Measurements from ENCODE around the gene PHF5A.
A peak's percentile ranks its signal among the peaks of the same experiment; 100 is the strongest.

Gene PHF5A, protein sequence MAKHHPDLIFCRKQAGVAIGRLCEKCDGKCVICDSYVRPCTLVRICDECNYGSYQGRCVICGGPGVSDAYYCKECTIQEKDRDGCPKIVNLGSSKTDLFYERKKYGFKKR

DNA sequence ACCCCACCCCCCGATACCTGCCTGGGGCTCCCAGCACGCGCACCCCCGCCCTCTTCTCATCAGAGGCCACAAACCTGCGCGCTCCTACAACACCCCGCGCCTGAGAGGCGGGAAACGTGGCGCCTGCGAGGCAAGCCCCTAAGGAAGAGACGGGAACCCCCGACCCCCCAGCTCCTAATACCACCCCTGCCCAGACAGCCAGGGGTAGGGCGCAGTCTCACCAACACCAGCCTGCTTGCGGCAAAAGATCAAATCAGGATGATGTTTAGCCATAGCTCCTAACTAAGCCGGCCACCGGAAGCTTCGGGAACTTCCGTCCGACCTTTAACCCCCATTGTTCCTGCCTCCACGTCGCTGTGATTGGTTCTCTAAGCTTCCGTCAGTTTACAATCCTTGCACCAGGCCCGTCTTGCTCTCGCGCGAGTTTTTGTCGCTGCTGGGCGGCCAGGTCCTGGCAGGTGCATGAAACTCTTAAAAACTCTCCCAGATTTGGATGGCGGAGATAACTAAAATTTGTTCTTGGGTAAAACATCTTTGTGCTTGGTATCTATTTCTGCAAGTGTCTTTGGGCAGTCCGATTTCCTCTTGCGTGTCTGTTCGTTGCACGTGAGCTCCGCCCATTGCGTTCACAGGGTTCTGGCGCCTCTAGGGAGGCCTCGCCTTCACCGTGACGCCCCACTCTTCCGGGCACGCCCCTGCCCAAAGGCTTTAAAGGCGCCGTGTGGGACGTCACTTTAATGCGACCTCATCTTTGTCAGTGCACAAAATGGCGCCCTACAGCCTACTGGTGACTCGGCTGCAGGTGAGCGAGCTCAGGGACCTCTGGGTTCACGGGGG, at the start of gene PHF5A, which contains the start of gene ACO2:
PHF5A (minus strand) TSS at position 312 of the 837 bp plus-strand sequence; CDS start at position 273, 39 bp downstream.
ACO2 (plus strand) TSS at position 737 of the 837 bp plus-strand sequence; CDS start at position 767, 30 bp downstream.
- peak; percentile 28 for FAIRE-seq

DNA sequence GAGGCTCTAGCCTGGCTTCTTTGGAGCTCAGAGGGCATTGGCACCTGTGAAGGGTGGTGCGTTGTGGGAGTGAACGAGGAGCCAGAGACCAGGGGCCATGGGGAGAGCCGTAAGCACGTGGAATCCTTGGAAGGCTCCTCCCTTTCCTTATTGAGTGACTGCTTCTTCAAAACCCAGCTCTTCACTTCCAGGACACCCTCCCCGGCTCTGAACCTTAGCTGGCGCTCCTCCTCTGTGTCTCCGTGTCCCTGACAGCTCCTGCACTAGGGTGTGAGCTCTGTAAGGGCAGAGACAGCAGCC, 49.5 kb upstream of the PHF5A start:
- no peak for FAIRE-seq

DNA sequence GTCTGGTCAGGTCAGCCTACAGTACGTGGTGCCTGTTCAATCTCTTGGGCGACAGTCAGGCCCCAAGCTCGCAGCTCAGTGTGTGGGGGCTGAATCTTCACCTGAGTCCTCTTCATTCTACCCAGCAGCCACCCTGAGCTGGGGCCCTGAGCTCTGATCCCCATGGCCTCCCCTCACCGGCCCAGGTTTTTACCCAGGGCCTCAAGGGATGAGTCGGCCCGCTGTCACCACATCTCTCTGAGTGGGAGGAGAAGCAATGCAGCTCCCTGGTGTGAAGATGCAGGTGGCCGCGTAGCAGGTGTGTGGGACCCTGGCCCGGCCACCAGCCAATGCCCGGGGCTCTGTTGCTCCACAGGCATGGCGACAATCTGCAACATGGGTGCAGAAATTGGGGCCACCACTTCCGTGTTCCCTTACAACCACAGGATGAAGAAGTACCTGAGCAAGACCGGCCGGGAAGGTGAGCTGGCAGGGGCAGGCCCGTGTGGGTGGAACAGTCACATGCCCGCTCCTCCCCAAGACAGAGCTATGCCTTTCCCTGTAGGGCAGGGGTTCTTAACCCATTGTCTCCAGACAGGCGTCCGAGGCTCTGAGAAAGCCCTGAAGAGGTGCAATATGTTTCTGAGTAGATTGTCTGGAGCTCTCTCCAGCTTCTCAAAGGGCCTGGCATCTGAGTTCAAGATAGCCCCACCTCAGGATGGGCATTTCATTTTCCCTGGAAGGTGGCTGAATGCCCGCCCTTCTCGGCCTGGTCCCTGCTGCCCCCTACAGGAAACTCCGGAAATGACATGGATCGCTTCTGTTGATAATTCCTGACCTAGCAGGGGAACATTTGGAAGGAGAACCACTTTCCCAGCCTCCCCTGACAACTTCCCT, 48.9 kb upstream of the PHF5A start:
- FAIRE-seq: no peak

DNA sequence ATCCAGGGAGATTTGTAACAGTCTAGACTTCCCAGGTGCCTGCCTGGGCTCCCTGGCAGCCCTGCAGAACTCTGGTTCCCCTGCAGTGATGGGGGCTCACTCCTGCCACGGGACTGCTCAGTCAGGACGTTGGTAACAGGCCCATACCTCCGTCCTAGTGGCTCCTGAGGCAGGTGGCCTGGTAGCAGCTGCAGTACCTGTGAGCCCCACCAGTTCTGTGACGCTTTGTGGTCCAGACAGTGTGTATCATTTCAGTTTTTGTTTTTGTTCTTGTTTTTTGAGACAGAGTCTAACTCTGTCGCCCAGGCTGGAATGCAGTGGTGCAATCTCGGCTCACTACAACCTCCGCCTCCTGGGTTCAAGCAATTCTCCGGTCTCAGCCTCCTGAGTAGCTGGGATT, 48.0 kb upstream of the PHF5A start:
- FAIRE-seq: no peak

DNA sequence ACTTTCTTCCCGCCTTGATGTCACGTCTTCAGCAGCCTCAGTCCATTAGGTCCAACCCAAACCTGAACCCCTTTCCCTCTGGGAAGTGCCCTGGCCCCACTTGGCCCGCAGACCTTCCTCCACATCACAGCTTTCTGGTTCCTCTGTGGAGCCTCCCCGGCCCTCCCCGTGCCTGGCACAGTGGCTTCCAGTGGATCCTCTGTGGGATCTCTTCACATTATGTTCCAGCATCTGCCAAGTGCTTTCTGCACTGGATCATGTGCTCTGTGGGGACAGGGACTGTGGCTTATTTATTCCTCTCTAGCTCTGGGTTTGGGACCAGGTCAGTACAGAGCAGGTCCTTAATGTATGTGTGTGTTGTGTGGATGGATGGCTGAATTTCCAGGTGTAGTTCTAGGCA, 44.9 kb upstream of the PHF5A start:
- FAIRE-seq: no peak

DNA sequence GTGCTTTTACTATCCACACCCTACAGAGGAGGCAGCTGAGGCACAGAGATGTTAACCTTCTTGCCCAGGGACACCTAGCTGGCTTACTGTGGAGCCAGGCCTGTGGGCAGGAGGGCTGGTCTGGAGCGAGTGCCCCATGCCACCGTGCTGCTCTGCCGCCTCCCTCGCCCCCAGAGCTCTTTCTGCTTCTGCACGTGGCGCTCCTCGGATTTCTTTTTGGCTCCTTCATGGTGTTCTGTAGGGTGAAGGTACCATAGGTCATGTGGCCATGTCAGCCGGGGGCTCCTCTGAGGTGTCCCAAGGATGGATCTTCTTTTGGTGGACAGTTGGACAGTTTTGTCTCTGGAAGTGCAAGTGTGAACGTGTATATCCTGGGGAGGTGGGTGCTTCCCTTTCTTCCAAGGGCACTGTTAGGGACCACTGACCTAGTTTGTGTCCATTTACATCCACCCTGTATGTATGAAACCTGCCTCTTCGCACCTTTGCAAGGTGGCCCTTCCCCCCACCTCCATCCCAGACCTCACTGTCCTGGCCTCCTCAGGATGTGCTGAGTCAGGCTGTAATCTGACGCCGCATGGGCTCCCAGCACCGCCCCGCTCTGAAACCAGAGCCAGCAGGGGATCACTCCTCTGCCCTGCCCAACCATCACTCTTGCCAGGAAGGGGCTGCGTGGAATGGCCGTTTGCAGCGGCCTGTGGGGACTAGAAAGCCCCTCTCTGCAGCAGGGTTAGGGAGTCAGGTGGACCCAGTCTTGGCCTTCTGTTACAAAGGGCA, 44.1 kb upstream of the PHF5A start:
- no peak for FAIRE-seq

DNA sequence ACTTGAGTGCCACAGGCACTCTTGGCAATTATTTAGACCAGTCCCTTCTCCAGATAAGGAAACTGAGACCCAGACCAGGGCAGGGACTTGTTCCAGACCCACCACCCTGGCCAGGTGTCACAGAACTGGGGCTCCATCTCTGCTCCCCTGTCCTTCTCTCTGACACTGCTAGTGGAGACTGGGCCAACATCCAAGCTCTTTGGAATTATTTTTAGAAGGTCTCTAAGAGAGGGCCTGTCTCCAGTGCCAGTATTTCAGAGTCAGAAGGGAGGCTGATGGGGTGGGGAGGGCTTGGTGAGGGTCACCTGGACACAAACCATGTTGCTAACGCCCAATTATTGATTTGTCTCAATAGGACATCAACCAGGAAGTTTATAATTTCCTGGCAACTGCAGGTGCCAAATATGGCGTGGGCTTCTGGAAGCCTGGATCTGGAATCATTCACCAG, 43.1 kb upstream of the PHF5A start:
- FAIRE-seq: no peak

DNA sequence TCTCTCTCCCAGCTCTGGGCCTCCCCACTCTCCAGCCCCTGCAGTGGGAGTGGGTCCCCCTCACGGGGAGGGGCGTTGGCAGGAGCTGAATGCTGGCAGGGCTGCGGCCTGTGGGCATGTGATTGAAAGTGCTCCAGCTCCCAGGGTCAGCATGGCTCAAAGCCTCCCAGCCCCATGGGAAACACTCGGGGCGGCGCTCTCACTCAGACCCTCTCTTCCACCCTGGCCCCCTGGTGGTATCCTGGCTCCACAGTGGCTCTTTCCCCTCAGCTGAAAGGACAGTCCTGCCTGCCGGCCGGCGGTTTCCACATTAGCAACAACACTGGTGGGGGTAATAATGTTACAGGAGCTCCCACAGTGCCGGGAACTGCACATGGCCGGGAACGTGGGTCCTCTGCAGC, 40.3 kb upstream of the PHF5A start:
- no peak for FAIRE-seq

DNA sequence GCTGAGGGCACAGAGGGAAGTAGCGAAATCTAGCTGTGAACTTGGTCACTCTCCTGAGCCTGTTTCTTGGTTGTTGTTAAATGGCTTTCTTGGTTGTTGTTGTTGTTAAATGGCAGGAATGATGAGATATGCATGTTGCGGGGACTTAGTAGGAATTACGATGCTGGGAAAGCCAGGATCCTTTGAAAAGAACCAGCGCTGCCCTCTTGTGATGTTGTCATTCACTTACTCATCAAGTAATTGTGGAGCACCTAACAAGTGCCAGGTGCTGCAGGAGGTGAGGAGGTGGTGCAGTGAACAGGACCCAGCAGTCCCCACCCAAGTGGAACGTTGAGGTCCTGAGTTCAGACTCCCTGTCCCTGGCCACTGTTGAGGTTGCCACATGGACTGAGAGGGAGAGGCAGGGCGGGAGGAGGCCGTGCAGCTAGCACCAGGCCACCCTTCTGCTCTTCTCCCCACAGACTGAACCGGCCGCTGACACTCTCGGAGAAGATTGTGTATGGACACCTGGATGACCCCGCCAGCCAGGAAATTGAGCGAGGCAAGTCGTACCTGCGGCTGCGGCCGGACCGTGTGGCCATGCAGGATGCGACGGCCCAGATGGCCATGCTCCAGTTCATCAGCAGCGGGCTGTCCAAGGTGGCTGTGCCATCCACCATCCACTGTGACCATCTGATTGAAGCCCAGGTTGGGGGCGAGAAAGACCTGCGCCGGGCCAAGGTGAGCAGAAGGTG, 39.0 kb upstream of the PHF5A start:
- no peak for FAIRE-seq

DNA sequence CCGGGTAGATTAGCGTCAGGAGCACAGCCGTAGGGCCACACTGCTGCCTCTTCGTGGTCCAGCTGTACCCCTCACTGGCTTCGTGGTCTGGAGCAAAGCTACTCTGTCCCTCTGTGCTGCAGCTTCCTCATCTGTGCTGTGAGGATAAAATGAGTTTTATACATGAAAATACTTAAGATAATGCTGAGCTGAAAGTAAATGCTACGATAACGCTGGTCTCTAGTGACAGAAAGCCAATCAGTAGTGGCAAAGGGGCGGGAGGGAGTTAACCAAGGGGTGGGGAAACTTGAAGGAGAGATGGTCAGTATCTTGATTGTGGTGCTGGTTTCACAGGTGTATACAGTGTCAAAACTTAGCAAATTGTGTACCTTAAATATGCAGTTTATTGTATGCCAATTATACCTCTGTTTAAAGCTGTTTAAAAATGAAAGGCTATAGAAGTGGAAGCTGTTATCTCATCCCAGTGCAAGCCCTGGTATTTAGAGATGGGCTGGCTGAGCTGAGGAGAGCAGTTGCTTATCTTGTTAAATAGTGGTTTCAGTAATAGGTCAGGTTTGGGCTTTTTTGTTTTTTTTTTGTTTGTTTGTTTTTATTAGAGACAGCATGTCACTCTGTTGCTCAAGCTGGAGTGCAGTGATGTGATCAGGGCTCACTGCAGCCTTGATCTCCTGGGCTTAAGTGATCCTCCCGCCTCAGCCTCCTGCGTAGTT, 37.2 kb upstream of the PHF5A start:
- FAIRE-seq: no peak

DNA sequence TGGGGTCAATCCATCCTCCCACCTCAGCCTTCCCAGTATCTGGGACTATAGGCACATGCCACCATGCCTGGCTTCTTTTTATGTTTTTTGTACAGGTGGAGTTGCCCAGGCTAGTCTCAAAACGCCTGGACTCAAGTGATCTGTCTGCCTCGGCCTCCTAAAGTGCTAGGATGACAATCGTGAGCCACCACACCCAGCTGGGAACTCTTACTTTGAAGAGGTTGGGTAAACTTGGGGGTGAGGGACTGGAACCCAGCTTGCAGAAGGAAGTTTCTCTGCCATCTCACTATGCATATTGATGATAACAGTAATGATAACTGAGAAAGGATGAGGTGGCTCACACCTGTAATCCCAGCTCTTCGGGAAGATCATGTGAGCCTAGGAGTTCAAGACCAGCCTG, 36.3 kb upstream of the PHF5A start:
- no peak for FAIRE-seq

DNA sequence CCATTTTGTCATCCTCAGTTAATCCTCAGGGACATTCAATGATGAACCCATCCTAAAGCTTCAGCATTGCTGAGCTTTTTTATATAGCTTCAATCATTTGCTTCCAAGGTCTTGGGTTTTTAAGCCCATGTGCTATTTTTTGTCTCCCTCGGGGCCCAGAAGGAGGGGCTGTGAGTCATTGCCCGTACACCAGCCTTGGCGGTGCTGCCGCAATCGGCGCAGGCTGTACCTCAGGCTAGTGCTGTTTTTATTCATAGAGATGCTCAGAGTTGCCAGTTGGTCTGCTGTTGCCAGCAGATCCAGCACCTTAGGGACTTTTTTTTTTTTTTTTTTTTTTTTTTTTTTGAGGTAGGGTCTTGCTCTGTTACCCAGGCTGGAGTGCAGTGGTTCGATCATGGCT, 35.9 kb upstream of the PHF5A start:
- no peak for FAIRE-seq

DNA sequence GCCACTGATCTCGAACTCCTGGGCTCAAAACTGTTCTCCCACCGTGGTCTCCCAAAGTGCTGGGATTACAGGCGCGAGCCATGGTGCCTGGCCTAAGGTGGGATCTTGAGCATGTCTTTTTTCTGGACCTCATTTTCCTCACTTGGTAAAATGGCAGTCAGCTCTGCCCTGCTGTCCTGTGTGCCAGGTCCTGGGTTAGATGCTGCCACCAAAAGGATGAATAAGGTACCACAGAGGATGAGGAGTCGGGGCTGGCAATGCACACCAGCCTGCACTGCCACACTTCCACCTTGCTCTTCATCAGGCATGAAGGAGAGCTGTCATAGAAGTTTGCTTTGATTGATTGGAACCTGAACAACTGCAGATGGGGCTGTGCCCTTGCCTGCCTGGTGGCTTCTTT, 32.7 kb upstream of the PHF5A start:
- no peak for FAIRE-seq

DNA sequence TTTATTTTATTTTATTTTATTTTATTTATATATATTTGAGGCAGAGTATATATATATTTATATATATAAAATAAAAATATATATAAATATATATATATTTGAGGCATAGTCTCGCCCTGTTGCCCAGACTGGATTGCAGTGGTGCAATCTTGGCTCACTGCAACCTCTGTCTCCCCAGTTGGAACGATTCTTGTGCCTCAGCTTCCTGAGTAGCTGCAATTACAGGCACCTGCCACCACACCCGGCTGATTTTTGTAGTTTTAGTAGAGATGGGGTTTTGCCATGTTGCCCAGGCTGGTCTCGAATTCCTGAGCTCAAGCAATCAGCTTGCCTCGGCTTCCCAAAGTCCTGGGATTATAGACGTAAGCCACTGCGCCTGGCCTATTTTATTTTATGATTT, 31.8 kb upstream of the PHF5A start:
- no peak for FAIRE-seq

DNA sequence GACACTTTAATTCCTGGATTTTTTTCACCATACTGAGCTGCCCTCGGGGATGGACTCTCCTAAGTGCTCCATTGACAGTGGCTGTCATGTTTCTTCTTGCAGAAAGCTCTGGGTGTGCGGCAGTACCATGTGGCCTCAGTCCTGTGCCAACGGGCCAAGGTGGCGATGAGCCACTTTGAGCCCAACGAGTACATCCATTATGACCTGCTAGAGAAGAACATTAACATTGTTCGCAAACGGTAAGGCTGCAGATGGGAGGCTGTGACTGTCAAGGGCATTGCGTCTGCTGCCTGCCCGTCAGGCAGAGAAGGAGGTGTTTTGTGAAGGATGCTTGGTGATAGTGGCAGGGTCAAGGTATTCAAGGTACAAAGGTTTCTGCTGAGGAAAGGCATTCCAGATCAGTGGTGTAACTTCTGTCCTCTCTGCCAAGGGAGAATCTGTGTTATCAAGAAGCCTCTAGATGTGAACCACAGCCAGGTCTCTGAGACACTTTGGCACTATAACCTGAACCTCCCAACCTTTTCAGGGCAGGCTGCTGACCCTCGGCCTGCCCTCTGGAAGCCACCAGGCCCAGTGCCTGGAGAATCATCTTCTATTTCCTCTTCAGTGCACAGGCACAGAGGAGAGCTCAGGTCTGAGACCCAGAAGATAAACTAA, 31.3 kb upstream of the PHF5A start:
- no peak for FAIRE-seq

DNA sequence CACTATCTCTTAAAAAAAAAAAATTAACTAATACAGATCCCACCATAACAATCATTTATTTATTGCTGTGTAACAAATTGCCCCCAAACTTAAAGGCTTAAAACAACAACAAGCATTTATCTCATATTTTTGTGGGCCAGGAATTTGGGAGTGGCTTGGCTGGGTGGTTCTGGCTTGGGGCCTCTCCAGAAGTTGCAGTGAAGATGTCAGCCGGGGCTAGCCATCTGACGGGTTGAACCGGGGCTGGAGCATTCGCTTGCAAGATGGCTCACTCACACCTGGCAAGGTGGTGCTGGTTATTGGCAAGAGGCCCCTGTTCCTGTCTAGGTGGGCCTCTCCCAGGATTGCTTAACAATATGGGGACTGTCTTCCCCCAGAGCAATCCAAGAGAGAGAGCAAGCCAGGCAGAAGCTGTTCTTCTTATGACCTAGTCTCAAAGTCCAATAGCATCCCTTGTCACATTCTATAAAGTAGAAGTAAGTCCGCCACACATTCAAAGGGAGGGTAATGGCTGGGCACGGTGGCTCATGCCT, 29.9 kb upstream of the PHF5A start:
- no peak for FAIRE-seq

DNA sequence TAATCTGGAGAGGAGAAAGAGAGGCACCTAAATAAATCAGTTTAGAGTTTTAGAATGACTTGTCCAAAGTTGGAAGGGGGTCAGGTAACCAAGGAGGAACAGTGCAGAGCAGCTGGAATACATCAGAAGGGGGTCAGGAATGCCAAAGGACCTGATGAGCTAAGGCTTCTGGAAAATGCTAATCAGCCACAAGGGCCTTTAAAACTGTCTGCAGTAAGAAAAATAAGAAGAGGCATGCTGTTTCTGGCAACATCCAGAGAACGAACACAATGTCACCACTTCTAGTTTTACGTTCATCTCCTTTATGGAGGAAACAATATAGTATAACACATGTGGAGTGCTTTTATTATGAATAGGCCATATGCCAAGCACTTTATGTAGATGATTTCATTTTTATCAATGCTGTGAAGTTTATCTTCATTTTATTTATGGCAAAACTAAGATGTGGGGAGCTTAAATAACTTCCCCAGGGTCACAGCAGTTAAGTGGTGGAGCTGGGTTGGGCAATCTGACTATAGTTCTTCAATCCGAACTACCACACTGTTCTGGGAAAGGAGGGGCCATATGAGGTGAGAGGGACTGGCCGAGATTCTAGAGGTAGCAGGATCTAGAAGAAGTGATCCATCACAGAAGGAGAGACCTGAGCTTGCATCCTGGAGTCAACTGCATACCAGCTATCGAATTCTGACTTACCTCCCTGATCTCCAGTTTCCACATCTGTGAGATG, 23.0 kb upstream of the PHF5A start:
- no peak for FAIRE-seq

DNA sequence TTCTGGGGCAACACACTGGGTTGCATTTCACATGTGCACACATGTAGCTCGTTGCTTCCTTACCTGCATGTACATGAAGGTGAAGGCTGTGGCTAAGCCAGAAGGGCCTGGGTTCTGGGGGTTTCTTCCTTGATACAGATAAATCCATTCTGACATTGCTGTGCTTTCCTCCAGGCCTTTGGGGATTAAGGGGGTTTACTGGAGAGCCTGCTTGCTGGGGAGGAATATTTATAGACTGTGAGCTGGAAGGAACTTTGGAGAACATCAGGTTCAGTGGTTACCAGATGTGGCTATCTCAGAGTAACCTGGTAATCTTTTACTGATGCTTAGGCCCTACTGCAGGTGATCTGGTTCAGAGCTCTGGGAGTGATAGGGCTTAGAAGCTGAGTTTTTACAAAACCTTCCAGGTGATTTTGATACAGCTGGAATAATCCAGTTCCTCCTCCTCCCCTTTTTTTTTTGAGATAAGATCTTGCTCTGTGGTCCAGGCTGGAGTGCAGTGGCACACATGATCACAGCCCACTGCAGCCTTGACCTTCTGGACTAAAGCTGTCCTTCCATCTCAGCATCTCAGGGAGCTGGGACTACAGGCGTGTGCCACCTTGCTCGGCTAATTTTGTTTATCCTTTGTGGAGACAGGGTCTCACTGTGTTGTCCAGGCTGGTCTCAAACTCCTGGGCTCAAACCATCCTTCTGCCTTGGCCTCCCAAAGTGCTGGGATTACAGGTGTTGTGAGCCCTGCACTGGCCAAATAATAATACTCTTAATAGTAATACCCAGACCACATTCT, 20.3 kb upstream of the PHF5A start:
- no peak for FAIRE-seq

DNA sequence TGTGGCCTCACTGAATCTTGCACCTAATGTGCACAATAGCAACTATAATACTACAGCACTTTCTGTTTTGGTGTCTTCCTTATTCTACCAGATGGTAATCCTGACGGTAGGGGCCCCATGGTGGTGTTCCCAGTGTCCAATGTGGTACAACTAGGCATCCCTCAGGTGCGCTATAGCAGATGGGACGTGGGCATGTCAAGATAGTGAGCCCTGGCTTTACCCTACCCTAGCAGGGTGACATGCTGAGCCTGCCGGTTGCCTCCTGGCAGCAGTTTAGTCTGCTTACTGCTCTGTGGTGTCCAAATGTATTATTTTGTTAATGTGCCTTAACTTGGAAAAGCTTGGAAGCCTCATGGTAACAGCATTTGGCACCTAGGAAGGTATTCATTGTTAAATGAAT, 19.6 kb upstream of the PHF5A start:
- FAIRE-seq: no peak

Data from colon (tissue), 2 donors.